ENCODE data around the gene EMP2. TPM values are rescaled to one million over a fixed set of nuclear protein-coding genes. Genes with fewer than 3 reads are reported as not detected.
"Not testable (repeated sequence)": the region's sequence is repeated elsewhere in the genome, so short reads cannot be mapped to it uniquely, and the experiment has no call there.

EMP2 gene
- total RNA-seq, 1 donor from 2014 or later: 60.7 TPM

DNA sequence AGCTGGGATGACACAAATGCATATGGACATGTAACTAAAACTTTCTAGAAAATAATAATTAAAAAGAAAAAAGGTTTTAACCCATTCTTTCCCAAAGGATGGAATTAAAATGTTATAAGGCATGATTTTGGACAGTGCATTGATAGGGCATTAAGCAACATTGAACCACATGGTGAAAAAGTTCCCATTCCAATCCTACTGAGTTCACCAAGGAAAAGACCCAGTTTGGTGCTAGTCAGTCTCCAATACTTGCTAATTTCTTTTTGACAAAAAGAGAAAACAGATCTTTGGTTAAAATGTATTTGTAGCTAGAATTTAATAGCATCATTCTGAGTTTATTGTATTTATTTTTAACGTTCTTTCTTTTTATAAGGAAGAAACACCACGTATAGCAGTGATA, 28.1 kb downstream of the EMP2 start:
- DNase-seq: no peak

GRCh38 chr16:10551881-10552280, 28.5 kb downstream of the EMP2 start:
- no peak for DNase-seq

DNA sequence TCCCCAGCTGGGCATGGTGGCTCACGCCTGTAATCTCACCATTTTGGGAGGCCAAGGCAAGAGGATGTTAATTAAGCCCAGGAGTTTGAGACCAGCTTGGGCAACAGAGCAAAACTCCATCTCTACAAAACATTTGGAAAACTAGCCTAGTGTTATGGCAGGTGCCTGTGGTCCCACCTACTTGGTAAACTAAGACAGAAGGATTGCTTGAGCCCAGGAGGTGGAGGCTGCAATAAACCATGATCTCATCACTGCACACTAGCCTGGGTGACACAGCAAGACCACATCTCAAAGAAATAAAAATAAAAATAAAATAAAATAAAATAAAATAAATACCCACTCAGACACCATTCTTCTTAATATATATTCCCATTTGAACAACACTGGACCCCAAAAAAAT, 32.0 kb downstream of the EMP2 start:
- no peak for DNase-seq

DNA sequence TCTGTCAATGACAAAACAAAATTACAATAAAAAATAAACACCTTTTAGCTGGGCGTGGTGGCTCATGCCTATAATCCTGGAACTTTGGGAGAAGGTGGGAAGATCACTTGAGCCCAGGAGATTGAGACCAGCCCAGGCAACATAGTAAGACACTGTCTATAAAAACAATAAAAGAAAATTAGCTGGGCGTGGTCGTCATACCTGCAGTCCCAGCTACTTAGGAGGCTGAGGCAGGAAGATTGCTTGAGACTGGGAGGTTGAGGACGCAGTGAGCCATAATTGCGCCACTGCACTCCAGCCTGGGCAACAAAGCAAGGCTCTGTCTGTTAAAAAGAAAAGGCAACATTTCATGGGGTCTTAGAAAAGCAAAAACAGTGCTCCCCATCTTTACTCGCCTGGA, 32.7 kb downstream of the EMP2 start:
- no peak for DNase-seq

- no peak for DNase-seq
Measured at GRCh38 chr16:10543231-10543977, 37.0 kb downstream of the EMP2 start.

DNA sequence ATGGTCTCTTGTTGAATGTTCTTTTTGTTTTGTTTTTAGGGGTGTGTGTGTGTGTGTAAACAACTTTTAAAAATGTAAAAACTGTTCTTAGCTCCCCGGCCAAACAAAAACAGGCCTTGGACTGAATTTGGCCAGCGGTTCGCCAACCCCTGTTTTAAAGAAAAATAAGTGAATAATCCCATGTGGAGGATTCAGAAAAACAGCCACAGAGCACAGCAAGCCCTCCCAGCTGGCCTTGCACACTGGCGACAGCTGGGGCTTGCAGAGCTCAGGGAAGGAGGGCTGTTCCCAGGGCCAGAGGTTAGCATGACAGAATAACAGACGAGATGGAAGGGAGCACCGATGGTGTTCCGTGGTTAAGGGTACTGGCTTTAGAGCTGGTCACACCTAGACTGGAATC, 39.0 kb downstream of the EMP2 start:
- DNase-seq: peak; percentile 70

GRCh38 chr16:10539793-10540192, 40.6 kb downstream of the EMP2 start:
- DNase-seq: no peak

GRCh38 chr16:10539236-10539635, 41.2 kb downstream of the EMP2 start:
- peak; percentile 54 for DNase-seq

DNA sequence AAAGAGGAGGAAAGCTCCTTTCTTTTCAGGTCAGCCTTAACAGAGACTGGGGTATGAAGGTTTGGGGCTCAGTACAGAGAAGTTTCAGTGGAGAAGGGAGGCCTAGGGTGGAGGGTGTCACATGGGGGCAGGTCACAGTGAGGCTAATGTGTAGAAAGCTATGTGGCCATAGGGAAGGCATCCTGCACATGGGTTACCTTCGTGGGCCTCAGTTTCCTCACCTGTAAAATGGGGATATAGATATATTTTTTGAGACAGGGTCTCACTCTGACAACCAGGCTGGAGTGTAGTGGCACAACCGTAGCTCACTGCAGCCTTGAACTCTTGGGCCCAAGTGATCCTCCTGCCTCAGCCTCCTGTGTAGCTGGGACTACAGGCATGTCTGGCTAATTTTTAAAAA, 41.8 kb downstream of the EMP2 start:
- DNase-seq: no peak

DNA sequence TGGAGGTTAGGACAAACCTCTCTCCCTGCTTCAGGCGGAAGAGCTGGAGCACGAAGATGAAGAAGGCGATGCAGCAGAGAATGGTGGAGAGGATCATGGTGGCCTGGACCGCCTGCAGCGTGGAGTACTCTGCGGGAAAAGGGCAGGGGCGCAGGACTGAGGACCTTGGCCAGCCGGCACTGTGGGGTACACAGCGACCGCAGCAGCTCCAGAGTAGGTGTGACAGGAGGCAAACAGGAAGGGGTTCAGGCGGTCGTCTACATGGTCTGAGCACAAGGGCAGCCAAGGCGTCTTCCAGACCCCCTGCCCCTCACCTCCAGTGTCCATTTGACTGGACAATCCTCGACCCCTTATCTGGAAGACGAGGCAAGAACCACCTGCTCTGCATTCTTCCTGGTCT, 42.5 kb downstream of the EMP2 start:
- no peak for DNase-seq

DNA sequence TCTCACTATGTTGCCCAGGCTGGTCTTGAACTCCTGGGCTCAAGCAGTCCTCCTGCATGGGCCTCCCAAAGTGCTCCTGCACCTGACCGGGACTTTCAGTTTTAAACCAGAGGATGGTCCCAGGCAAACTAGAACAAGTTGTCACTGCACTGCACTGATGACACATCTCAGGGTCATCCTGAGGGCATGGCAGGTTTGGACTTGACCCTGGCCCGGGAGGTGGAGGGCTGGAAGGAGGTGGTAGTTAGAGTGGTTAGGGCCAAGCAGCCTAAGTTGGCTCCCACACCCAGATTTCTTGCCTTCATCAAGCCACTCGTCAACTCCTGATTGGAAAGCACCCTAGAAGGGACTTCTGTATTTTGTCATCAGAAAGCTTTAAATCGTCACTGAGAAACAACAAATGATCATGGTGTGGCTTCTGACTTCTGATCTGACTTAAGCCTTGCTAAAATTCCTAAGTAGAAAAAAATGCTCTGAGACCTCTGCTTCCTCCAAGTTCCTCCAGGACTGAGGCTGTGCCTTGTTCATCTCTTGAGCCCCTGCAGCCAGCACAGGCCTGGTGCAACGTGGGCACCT, 43.5 kb downstream of the EMP2 start:
- no peak for DNase-seq

DNA sequence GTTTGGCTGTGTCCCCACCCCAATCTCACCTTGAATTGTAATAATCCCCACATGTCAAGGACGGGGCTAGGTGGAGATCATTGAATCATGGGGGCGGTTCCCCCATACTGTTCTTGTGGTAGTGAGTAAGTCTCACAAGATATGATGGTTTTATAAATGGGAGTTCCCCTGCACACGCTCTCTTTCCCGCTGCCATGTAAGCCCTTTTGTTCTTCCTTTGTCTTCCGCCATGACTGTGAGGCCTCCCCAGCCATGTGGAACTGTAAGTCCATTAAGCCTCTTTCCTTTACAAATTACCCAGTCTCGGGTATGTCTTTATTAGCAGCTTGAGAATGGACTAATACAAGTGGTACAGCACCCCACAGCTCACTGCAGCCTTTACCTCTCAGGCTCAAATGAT, 44.1 kb downstream of the EMP2 start:
- DNase-seq: not testable (repeated sequence)

- DNase-seq: no peak
Measured at GRCh38 chr16:10535461-10535860, 44.9 kb downstream of the EMP2 start.

DNA sequence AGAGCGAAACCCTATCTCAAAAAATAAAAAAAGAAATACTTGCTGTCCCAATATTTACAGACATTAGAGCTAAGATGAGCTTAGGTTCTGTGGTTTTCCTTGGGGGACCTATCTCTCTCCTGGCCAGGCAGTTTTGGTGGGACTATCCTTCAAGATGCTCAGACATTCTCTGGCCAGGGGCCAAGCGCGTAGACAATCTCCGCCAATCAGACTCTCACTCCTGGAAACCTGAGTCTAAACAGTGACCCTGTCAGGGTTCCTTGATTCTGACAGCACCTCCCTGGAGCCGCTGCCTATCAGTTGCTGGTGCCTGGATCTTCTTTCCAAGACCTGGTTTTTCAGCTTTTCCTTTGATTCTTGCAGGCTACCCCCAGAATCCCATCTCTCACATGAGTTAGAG, 45.6 kb downstream of the EMP2 start:
- no peak for DNase-seq

GRCh38 chr16:10533612-10534011, 46.8 kb downstream of the EMP2 start:
- DNase-seq: not testable (repeated sequence)

DNA sequence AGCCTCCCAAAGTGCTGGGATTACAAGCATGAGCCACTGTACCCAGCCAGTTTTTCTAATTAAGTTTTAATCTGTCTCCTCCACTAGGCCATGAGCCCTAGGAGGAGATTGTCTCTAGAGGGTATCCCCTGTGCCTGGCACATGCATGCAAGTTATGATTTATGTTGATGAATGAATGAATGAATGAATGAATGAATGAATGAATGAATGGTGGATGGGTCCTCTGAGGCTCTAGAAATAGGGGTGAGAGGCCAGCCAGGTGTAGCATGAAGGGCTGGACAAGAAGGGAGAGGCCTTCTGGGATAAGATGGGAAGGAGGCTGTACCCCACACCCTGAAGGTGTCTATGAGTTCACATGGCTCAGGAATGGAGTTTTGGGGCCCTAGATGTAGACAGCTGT, 48.8 kb downstream of the EMP2 start:
- no peak for DNase-seq

- DNase-seq: no peak
Measured at GRCh38 chr16:10530685-10531084, 49.7 kb downstream of the EMP2 start.

DNA sequence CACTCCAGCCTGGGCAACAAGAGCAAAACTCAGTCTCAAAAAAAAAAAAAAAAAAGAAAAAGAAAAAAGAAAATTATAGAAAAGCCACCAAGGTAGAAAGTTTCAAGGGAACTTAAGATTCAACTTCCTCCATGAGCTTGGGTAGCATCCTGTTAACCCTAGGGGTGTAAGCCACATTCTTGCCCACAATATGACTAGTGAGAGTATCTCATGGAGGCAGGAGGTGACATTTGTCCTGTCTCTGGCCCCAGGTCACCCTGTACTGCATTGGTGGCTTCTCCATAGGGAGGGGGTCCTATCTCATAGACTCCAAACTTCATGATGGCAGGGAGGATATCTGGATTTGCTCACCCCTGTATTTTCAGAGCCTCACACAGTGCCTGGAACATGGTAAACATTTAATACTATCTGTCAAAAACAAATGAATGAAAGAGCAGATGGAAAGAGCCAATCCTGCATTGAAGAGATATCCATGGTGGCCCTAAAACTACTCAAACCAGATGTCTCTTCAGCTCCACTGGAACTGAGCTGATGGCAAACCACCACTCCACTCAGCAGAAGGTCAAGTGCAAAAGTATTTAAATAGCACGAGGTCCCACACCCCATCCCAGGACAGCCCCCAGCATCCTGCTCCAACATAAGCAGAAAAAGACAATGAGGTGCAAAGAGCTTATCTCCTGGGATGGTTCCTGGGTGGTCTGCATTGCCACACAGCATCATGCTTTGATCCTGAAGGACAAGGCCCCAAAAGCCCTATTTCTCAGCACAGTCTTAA, 50.3 kb downstream of the EMP2 start:
- DNase-seq: no peak

DNA sequence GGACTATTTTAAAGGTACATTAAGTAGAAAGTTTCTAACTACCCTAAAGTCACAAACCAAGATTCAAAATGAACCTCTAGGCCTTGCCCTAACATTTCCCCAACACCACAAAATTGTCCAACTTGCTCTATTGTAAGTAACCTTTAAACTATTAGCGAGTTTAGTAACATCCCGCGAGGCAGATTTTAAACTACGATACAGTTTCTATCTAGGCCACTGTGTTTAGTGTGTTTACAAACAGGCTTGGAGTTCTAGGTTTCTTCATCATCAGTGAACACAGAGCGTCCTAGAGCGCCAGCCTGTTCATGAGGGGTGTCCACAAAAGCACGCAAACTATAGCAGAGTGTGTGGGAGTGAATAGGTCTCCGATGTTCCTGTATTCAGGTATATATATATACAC, 51.8 kb downstream of the EMP2 start:
- no peak for DNase-seq

GRCh38 chr16:10526962-10527361, 53.4 kb downstream of the EMP2 start:
- no peak for DNase-seq

- DNase-seq: no peak
Measured at GRCh38 chr16:10525214-10525825, 55.1 kb downstream of the EMP2 start.

GRCh38 chr16:10522966-10523365, 57.4 kb downstream of the EMP2 start:
- no peak for DNase-seq

GRCh38 chr16:10521681-10522274, 58.6 kb downstream of the EMP2 start:
- peak; percentile 88 for DNase-seq
